ENCODE data around the gene MAGEA11.

- TF ChIP-seq CTCF (tag by site-specific recombination; IDR thresholded peaks at IDR 0.05) (no peak), ZNF518A (tag by site-specific recombination; conservative IDR thresholded peaks at IDR 0.05; ENCODE audit: low read depth) (0 out of 2 replicates have a peak, but pooled peaks have one; percentile 32), ZNF366 (tag by site-specific recombination; conservative IDR thresholded peaks at IDR 0.05) (no peak), ZNF324 (tag by site-specific recombination; IDR thresholded peaks at IDR 0.05) (no peak), ZNF645 (tag by site-specific recombination; IDR thresholded peaks at IDR 0.05) (0 out of 2 replicates have a peak, but pooled peaks have one; percentile 40), ZEB2 (tag by site-specific recombination; IDR thresholded peaks at IDR 0.05) (peak; percentile 52; the same call in 1 of the 2 replicates), TCF7L2 (IDR thresholded peaks at IDR 0.05; ENCODE audit: borderline replicate concordance, low read depth, low read length) (peak; percentile 100), ZNF138 (tag by site-specific recombination; IDR thresholded peaks at IDR 0.05; ENCODE audit: borderline replicate concordance) (no peak), PRDM10 (tag by site-specific recombination; IDR thresholded peaks at IDR 0.05) (no peak), ZNF18 (tag by site-specific recombination; IDR thresholded peaks at IDR 0.05) (peak; percentile 48; the same call in 1 of the 2 replicates), ZNF558 (tag by site-specific recombination; IDR thresholded peaks at IDR 0.05) (no peak), ZNF10 (tag by site-specific recombination; IDR thresholded peaks at IDR 0.05) (no peak), ZNF274 (IDR thresholded peaks at IDR 0.05; ENCODE audit: low read length) (no peak), ZNF274 (tag by site-specific recombination; IDR thresholded peaks at IDR 0.05; ENCODE audit: borderline replicate concordance) (no peak), YY1 (tag by site-specific recombination; IDR thresholded peaks at IDR 0.05) (no peak)
Observed at GRCh38 chrX:149720021-149720689, 8.3 kb downstream of the MAGEA11 start.
